ENCODE results near the gene MYO3B. TPM values are rescaled to one million over a fixed set of nuclear protein-coding genes. Genes with fewer than 3 reads are reported as not detected.

The MYO3B gene
- total RNA-seq, 2 experiments from 2014 or later, result not detected

DNA sequence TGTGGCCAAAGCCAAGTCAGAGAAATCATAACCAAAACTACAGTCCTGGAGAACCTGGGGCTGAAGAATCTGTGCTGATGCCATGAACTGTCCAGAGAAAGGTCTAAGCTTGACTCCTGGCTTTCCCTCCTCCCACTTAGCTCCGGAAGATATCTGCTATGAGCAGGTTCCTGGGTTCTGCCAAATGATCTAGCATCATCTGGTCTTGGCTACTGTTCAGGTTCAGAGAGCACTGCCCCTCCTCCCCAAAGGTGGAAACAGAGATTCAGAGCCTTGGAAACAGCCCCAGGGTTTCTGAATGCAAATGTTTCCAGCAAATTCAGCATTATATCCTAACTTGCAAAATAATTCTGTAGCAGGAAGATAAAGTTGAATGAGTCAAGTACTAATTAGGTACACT, 317.9 kb downstream of the MYO3B start:
- no TSS peak for BruUV-seq (replicated peaks)
- CTCF ChIA-PET (ENCODE audit: unreplicated experiment), result no interaction called here
- no peaks in the 10 kb centered on the region for H3K9me2 ChIP-seq (ENCODE audit: insufficient read depth, low read length)
- H3K4me2 ChIP-seq (ENCODE audit: low read length), result no peak overlapping the region
- intact Hi-C loops (cut with micrococcal nuclease; ENCODE audit: unreplicated experiment), result no loop called here
- H4K20me1 ChIP-seq (ENCODE audit: insufficient read depth, low read length), result no peaks in the 10 kb centered on the region
- no peak overlapping the region for H3K27ac ChIP-seq (ENCODE audit: low read depth, low read length, poor library complexity, severe bottlenecking)
- H3K4me3 ChIP-seq (ENCODE audit: low read depth, low read length, poor library complexity, severe bottlenecking), result no peak overlapping the region
- no peak for TF ChIP-seq EZH2phosphoT487 (IDR thresholded peaks at IDR 0.05; ENCODE audit: borderline replicate concordance, low read depth, low read length)
- TF ChIP-seq, protein P1, sequence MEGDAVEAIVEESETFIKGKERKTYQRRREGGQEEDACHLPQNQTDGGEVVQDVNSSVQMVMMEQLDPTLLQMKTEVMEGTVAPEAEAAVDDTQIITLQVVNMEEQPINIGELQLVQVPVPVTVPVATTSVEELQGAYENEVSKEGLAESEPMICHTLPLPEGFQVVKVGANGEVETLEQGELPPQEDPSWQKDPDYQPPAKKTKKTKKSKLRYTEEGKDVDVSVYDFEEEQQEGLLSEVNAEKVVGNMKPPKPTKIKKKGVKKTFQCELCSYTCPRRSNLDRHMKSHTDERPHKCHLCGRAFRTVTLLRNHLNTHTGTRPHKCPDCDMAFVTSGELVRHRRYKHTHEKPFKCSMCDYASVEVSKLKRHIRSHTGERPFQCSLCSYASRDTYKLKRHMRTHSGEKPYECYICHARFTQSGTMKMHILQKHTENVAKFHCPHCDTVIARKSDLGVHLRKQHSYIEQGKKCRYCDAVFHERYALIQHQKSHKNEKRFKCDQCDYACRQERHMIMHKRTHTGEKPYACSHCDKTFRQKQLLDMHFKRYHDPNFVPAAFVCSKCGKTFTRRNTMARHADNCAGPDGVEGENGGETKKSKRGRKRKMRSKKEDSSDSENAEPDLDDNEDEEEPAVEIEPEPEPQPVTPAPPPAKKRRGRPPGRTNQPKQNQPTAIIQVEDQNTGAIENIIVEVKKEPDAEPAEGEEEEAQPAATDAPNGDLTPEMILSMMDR (conservative IDR thresholded peaks at IDR 0.05; ENCODE audit: low read length), result no peak
- DNase-seq (ENCODE audit: low spot score), result no peak
- H2AFZ ChIP-seq (ENCODE audit: low read length), result no peak overlapping the region
- H3K4me1 ChIP-seq (ENCODE audit: insufficient read depth, low read length, poor library complexity, severe bottlenecking), result no peaks in the 10 kb centered on the region
- POLR2A ChIA-PET, result no interaction called here
- H3K36me3 ChIP-seq (ENCODE audit: insufficient read depth, low read length), result no peaks in the 10 kb centered on the region
- no peaks in the 10 kb centered on the region for H3K9me3 ChIP-seq (ENCODE audit: low read length)
- no peaks in the 10 kb centered on the region for H3K79me2 ChIP-seq (ENCODE audit: insufficient read depth, low read depth, low read length)

GRCh38 chr2:170498619-170499018, 320.7 kb downstream of the MYO3B start:
- H3K4me2 ChIP-seq (ENCODE audit: low read length), result no peak overlapping the region
- H4K20me1 ChIP-seq (ENCODE audit: insufficient read depth, low read length), result no peaks in the 10 kb centered on the region
- no peaks in the 10 kb centered on the region for H3K79me2 ChIP-seq (ENCODE audit: insufficient read depth, low read depth, low read length)
- H3K9me2 ChIP-seq (ENCODE audit: insufficient read depth, low read length), result no peaks in the 10 kb centered on the region
- intact Hi-C loops (cut with micrococcal nuclease; ENCODE audit: unreplicated experiment), result no loop called here
- H3K27ac ChIP-seq (ENCODE audit: low read depth, low read length, poor library complexity, severe bottlenecking), result no peak overlapping the region
- no peaks in the 10 kb centered on the region for H3K4me1 ChIP-seq (ENCODE audit: insufficient read depth, low read length, poor library complexity, severe bottlenecking)
- DNase-seq (ENCODE audit: low spot score), result no peak
- ChIA-PET CTCF (ENCODE audit: unreplicated experiment) (no interaction called here), POLR2A (interaction anchor here (1.0 kb wide), 1 partner anchor 14 kb away, joined by 3 read pairs; no protein-coding TSS in a partner anchor)
- BruUV-seq (replicated peaks), result no TSS peak
- H3K9me3 ChIP-seq (ENCODE audit: low read length), result no peaks in the 10 kb centered on the region
- no peak overlapping the region for H2AFZ ChIP-seq (ENCODE audit: low read length)
- no peak overlapping the region for H3K4me3 ChIP-seq (ENCODE audit: low read depth, low read length, poor library complexity, severe bottlenecking)
- TF ChIP-seq EZH2phosphoT487 (IDR thresholded peaks at IDR 0.05; ENCODE audit: borderline replicate concordance, low read depth, low read length), result no peak
- TF ChIP-seq, protein P1 (conservative IDR thresholded peaks at IDR 0.05; ENCODE audit: low read length), result no peak
- H3K36me3 ChIP-seq (ENCODE audit: insufficient read depth, low read length), result no peaks in the 10 kb centered on the region

GRCh38 chr2:170500104-170500503, 322.2 kb downstream of the MYO3B start:
- no peaks in the 10 kb centered on the region for H3K4me1 ChIP-seq (ENCODE audit: insufficient read depth, low read length, poor library complexity, severe bottlenecking)
- H3K4me2 ChIP-seq (ENCODE audit: low read length), result no peak overlapping the region
- ChIA-PET POLR2A (no interaction called here), CTCF (ENCODE audit: unreplicated experiment) (no interaction called here)
- H4K20me1 ChIP-seq (ENCODE audit: insufficient read depth, low read length), result no peaks in the 10 kb centered on the region
- no peak overlapping the region for H2AFZ ChIP-seq (ENCODE audit: low read length)
- H3K36me3 ChIP-seq (ENCODE audit: insufficient read depth, low read length), result no peaks in the 10 kb centered on the region
- no peaks in the 10 kb centered on the region for H3K9me2 ChIP-seq (ENCODE audit: insufficient read depth, low read length)
- no peaks in the 10 kb centered on the region for H3K9me3 ChIP-seq (ENCODE audit: low read length)
- intact Hi-C loops (cut with micrococcal nuclease; ENCODE audit: unreplicated experiment), result no loop called here
- DNase-seq (ENCODE audit: low spot score), result no peak
- BruUV-seq (replicated peaks), result no TSS peak
- no peak for TF ChIP-seq EZH2phosphoT487 (IDR thresholded peaks at IDR 0.05; ENCODE audit: borderline replicate concordance, low read depth, low read length)
- TF ChIP-seq, protein P1 (conservative IDR thresholded peaks at IDR 0.05; ENCODE audit: low read length), result no peak
- no peaks in the 10 kb centered on the region for H3K79me2 ChIP-seq (ENCODE audit: insufficient read depth, low read depth, low read length)
- no peak overlapping the region for H3K27ac ChIP-seq (ENCODE audit: low read depth, low read length, poor library complexity, severe bottlenecking)
- H3K4me3 ChIP-seq (ENCODE audit: low read depth, low read length, poor library complexity, severe bottlenecking), result no peak overlapping the region
